ENCODE measurements around the gene JAKMIP2.
"Not testable (repeated sequence)": the region's sequence is repeated elsewhere in the genome, so short reads cannot be mapped to it uniquely, and the experiment has no call there.

JAKMIP2 gene

GRCh38 chr5:147804334-147804733, 21.8 kb upstream of the JAKMIP2 start:
- TF ChIP-seq CTCF (IDR thresholded peaks at IDR 0.05; ENCODE audit: control extremely low read depth, extremely low read depth, low read depth, missing control alignments) = no peak
- ChIA-PET CTCF (interaction anchor here (0.9 kb wide), 1 partner anchor 18 kb away, joined by 3 read pairs; no protein-coding TSS in a partner anchor), POLR2A (no interaction called here)
- DNase-seq (ENCODE audit: extremely low spot score) = no peak

- CTCF ChIA-PET = interaction anchor here (0.9 kb wide), 1 partner anchor 19 kb away, joined by 3 read pairs; no protein-coding TSS in a partner anchor
- no peak for DNase-seq (ENCODE audit: extremely low spot score)
- no peak for TF ChIP-seq CTCF (IDR thresholded peaks at IDR 0.05; ENCODE audit: control extremely low read depth, extremely low read depth, low read depth, missing control alignments)
- POLR2A ChIA-PET = no interaction called here
Measured at GRCh38 chr5:147803926-147804325, 21.4 kb upstream of the JAKMIP2 start.

- CTCF ChIA-PET; DNase-seq (ENCODE audit: extremely low spot score); POLR2A ChIA-PET: not testable (repeated sequence)
Measured at GRCh38 chr5:147803161-147803560, 20.6 kb upstream of the JAKMIP2 start.

GRCh38 chr5:147801461-147801860, 18.9 kb upstream of the JAKMIP2 start:
- no peak for DNase-seq (ENCODE audit: extremely low spot score)
- no peak for TF ChIP-seq CTCF (IDR thresholded peaks at IDR 0.05; ENCODE audit: control extremely low read depth, extremely low read depth, low read depth, missing control alignments)
- POLR2A ChIA-PET = no interaction called here
- CTCF ChIA-PET = no interaction called here

GRCh38 chr5:147800491-147800890, 18.0 kb upstream of the JAKMIP2 start:
- TF ChIP-seq CTCF (IDR thresholded peaks at IDR 0.05; ENCODE audit: control extremely low read depth, extremely low read depth, low read depth, missing control alignments) = no peak
- DNase-seq (ENCODE audit: extremely low spot score) = no peak
- CTCF ChIA-PET = no interaction called here
- POLR2A ChIA-PET = no interaction called here

- POLR2A ChIA-PET = no interaction called here
- no peak for TF ChIP-seq CTCF (IDR thresholded peaks at IDR 0.05; ENCODE audit: control extremely low read depth, extremely low read depth, low read depth, missing control alignments)
- CTCF ChIA-PET = interaction anchor here (1.2 to 1.9 kb wide), 2 partner anchors 15 to 26 kb away, joined by 4 read pairs; partner anchors contain the start of gene JAKMIP2
- no peak for DNase-seq (ENCODE audit: extremely low spot score)
Measured at GRCh38 chr5:147796556-147797308, 14.2 kb upstream of the JAKMIP2 start.

GRCh38 chr5:147791181-147791580, 8.7 kb upstream of the JAKMIP2 start:
- POLR2A ChIA-PET = no interaction called here
- CTCF ChIA-PET = no interaction called here
- no peak for DNase-seq (ENCODE audit: extremely low spot score)
- TF ChIP-seq CTCF (IDR thresholded peaks at IDR 0.05; ENCODE audit: control extremely low read depth, extremely low read depth, low read depth, missing control alignments) = no peak

All from GM10248 (cell line).